SK-N-SH treated with all-trans-retinoic acid at 6 μM for 48 hours (cell line): ENCODE data around the gene KNDC1.

Source experiments
- ATAC-seq: fragments of 200-7000 bp; cut with Tn5 transposase; 3 replicates; pipeline ENCODE4 v1.9.1; 2020; ENCODE audit warnings: mild to moderate bottlenecking, moderate library complexity
- ARNTL ChIP-seq: fragments of 450-650 bp; formaldehyde crosslinking; IDR thresholded peaks from 2 replicates; pipeline ENCODE4 v1.5.0; 2020; ENCODE audit warnings: low read depth, mild to moderate bottlenecking, moderate library complexity, borderline replicate concordance
- BACH2 ChIP-seq: fragments of 250-450 bp; sonication (Bioruptor Pico); IDR thresholded peaks from 2 replicates; pipeline ENCODE4 v1.9.0; 2021; ENCODE audit warnings: mild to moderate bottlenecking, borderline replicate concordance
- CSDC2 ChIP-seq: fragments of 250-450 bp; sonication (Bioruptor Pico); IDR thresholded peaks from 2 replicates; pipeline ENCODE4 v1.5.0; 2020; ENCODE audit warnings: mild to moderate bottlenecking, moderate library complexity
- ESRRG ChIP-seq: fragments of 250-450 bp; sonication (Bioruptor Pico); IDR thresholded peaks from 2 replicates; pipeline ENCODE4 v1.6.1; 2021; ENCODE audit warnings: mild to moderate bottlenecking
- GLIS3 ChIP-seq: fragments of 250-450 bp; sonication (Bioruptor Pico); IDR thresholded peaks from 2 replicates; pipeline ENCODE4 v1.5.0; 2020; ENCODE audit warnings: mild to moderate bottlenecking, moderate library complexity
- ISL1 ChIP-seq: fragments of 250-450 bp; sonication (Bioruptor Pico); IDR thresholded peaks from 2 replicates; pipeline ENCODE4 v2.1.2; 2022; ENCODE audit warnings: mild to moderate bottlenecking, moderate library complexity
- PPARA ChIP-seq: fragments of 250-450 bp; sonication (Bioruptor Pico); IDR thresholded peaks from 2 replicates; pipeline ENCODE4 v1.5.0; 2020; ENCODE audit warnings: mild to moderate bottlenecking, borderline replicate concordance
- RARB ChIP-seq: fragments of 250-450 bp; sonication (Bioruptor Pico); IDR thresholded peaks from 2 replicates; pipeline ENCODE4 v1.8.0; 2021; ENCODE audit warnings: mild to moderate bottlenecking, moderate library complexity
- SNAI2 ChIP-seq: fragments of 250-450 bp; sonication (Bioruptor Pico); IDR thresholded peaks from 2 replicates; pipeline ENCODE4 v1.5.0; 2020; ENCODE audit warnings: mild to moderate bottlenecking, moderate library complexity
- TCF4 ChIP-seq: fragments of 250-450 bp; sonication (Bioruptor Pico); IDR thresholded peaks from 2 replicates; pipeline ENCODE4 v1.8.0; 2021; ENCODE audit warnings: mild to moderate bottlenecking, moderate library complexity, borderline replicate concordance
- TOX ChIP-seq: fragments of 250-450 bp; sonication (Bioruptor Pico); IDR thresholded peaks from 2 replicates; pipeline ENCODE4 v1.8.0; 2021; ENCODE audit warnings: mild to moderate bottlenecking, moderate library complexity, borderline replicate concordance
- ZC3H10 ChIP-seq: fragments of 250-450 bp; sonication (Bioruptor Pico); IDR thresholded peaks from 2 replicates; pipeline ENCODE4 v1.5.1; 2021; ENCODE audit warnings: mild to moderate bottlenecking, moderate library complexity
- ZFP3 ChIP-seq: fragments of 250-450 bp; sonication (Bioruptor Pico); IDR thresholded peaks from 2 replicates; pipeline ENCODE4 v1.5.0; 2020; ENCODE audit warnings: mild to moderate bottlenecking, moderate library complexity
- ZFP30 ChIP-seq: fragments of 450-650 bp; formaldehyde crosslinking; IDR thresholded peaks from 2 replicates; pipeline ENCODE4 v1.5.0; 2022; ENCODE audit warnings: mild to moderate bottlenecking, moderate library complexity
- ZNF565 ChIP-seq: fragments of 450-650 bp; formaldehyde crosslinking; conservative IDR thresholded peaks from 2 replicates; pipeline ENCODE4 v1.5.0; 2020; ENCODE audit warnings: low read depth, mild to moderate bottlenecking, moderate library complexity
- ZNF70 ChIP-seq: fragments of 450-650 bp; formaldehyde crosslinking; IDR thresholded peaks from 2 replicates; pipeline ENCODE4 v1.5.0; 2020; ENCODE audit warnings: mild to moderate bottlenecking, moderate library complexity
- ZNF8 ChIP-seq: fragments of 450-650 bp; formaldehyde crosslinking; IDR thresholded peaks from 2 replicates; pipeline ENCODE4 v1.5.0; 2020; ENCODE audit warnings: mild to moderate bottlenecking, moderate library complexity
- TF ChIP-seq, protein P1 (sequence below): fragments of 250-450 bp; sonication (Bioruptor Pico); IDR thresholded peaks from 2 replicates; pipeline ENCODE4 v1.5.1; 2021; ENCODE audit warnings: mild to moderate bottlenecking, moderate library complexity
- TF ChIP-seq, protein P2 (sequence below): fragments of 250-450 bp; sonication (Bioruptor Pico); IDR thresholded peaks from 2 replicates; pipeline ENCODE4 v1.8.0; 2020; ENCODE audit warnings: mild to moderate bottlenecking, moderate library complexity, borderline replicate concordance
- TF ChIP-seq, protein P3 (sequence below): fragments of 250-450 bp; sonication (Bioruptor Pico); IDR thresholded peaks from 2 replicates; pipeline ENCODE4 v1.8.0; 2021; ENCODE audit warnings: low read depth, mild to moderate bottlenecking, moderate library complexity, borderline replicate concordance

The KNDC1 gene

DNA sequence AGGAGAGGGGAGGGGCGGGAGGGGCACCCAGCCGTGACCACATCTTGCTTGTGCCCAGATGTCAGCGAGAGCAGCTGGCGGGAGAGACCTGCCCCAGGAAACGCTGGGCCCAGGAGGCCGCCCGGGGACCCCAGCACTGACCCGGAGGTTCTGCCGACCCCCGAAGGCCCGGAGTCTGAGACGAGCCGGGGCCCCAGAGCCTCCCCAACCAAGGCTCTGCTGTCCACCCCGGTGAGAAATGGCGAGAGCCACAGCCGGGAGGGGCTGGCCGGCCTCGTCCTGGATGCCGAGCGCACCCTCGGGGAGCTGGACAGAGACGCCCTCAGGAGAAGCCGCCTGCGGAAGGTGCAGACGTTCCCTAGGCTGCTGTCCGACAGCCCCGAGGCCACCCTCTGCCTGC, 25.9 kb downstream of the KNDC1 start:
- no peak for TF ChIP-seq RARB
- TF ChIP-seq ISL1 (CRISPR knock-in tag) = no peak
- TF ChIP-seq, protein P1, sequence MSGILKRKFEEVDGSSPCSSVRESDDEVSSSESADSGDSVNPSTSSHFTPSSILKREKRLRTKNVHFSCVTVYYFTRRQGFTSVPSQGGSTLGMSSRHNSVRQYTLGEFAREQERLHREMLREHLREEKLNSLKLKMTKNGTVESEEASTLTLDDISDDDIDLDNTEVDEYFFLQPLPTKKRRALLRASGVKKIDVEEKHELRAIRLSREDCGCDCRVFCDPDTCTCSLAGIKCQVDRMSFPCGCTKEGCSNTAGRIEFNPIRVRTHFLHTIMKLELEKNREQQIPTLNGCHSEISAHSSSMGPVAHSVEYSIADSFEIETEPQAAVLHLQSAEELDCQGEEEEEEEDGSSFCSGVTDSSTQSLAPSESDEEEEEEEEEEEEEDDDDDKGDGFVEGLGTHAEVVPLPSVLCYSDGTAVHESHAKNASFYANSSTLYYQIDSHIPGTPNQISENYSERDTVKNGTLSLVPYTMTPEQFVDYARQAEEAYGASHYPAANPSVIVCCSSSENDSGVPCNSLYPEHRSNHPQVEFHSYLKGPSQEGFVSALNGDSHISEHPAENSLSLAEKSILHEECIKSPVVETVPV = no peak
- TF ChIP-seq ESRRG (CRISPR knock-in tag) = no peak
- TF ChIP-seq SNAI2 = no peak
- no peak for TF ChIP-seq ZFP30 (CRISPR knock-in tag)
- TF ChIP-seq GLIS3 = no peak
- no peak for TF ChIP-seq PPARA (CRISPR knock-in tag)
- TF ChIP-seq ZNF565 (CRISPR knock-in tag) = no peak
- no peak for TF ChIP-seq TOX (CRISPR knock-in tag)
- TF ChIP-seq CSDC2 (CRISPR knock-in tag) = no peak

DNA sequence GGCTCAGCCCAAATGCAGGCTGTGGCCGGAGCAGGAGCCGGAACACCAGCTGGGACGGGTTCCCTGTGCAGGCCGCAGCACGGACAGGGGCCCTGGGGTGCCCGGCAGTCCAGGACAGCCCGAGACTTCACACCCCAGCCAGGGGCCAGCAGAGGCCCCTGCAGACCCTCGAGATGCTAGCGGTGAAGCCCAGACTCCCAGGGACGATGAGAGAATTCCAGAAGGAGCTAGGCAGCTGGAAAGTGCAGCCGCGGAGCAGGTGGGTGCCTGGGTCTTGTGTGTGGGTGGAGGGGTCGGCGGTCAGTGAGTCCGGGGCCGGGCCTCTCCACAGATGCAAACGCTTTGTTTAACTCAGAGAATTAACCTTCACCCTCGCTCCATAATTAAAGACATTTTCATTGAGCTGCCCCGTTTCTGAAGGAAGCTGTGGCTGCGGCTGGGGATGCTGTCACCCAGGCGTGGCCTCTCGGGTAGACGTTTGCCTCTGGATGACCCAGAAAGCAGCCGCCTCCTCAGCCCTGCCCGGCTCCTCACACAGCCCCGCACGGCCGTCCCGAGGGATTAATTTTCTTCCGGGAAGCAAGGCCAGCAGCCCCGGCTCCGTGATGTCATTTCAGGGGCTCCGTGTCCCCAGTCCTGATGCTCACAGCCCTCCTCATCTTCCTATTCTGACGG, 26.5 kb downstream of the KNDC1 start:
- no peak for ATAC-seq
- no peak for TF ChIP-seq SNAI2
- TF ChIP-seq PPARA (CRISPR knock-in tag) = no peak
- TF ChIP-seq ISL1 (CRISPR knock-in tag) = no peak
- TF ChIP-seq, protein P2, sequence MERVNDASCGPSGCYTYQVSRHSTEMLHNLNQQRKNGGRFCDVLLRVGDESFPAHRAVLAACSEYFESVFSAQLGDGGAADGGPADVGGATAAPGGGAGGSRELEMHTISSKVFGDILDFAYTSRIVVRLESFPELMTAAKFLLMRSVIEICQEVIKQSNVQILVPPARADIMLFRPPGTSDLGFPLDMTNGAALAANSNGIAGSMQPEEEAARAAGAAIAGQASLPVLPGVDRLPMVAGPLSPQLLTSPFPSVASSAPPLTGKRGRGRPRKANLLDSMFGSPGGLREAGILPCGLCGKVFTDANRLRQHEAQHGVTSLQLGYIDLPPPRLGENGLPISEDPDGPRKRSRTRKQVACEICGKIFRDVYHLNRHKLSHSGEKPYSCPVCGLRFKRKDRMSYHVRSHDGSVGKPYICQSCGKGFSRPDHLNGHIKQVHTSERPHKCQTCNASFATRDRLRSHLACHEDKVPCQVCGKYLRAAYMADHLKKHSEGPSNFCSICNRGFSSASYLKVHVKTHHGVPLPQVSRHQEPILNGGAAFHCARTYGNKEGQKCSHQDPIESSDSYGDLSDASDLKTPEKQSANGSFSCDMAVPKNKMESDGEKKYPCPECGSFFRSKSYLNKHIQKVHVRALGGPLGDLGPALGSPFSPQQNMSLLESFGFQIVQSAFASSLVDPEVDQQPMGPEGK = no peak
- TF ChIP-seq ZC3H10 (CRISPR knock-in tag) = no peak
- no peak for TF ChIP-seq ZNF8 (CRISPR knock-in tag)
- TF ChIP-seq ZNF565 (CRISPR knock-in tag) = no peak
- no peak for TF ChIP-seq ZNF70 (CRISPR knock-in tag)
- no peak for TF ChIP-seq ESRRG (CRISPR knock-in tag)

More for the DNA sequence above, 25.9 kb downstream of the KNDC1 start:
- ATAC-seq = no peak

DNA sequence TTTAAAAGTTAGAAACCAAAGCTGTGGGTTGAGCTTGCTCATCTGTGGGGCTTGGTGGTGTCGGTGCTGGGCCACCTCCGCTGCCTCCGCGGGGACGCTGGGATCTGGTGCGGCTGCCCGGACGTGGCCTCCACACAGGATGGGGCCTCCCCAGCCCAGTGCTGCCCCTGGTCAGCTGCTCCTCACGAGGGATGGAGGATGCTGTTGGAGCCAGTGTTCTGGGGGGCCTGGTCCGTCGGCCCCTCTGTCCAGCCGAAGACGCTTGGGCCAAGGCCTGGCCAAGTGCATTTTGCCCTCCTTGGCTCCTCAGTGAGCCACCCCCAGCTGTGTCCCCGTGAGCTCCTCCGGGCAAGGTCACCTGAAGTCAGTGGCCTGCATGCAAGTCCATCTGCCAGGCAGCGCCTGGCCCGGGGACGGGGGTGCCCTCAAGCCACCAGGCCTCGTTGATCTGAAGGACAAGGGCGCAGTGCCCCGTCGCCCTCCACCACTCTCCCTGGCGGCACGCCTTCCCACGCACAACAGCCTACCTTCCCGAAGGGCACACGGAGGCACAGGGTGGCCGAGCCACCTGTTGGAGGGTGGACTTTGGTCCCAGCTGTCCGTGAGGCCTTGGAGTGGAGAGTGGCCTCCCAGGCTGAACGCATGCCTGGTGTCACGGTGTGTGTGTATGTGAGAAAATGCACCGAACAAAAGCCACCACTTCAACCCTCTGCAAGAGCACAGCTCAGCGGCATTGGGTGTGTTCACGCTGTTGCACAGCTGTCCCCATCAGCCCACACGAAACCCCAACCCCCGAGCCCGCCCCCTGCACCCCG, 27.3 kb downstream of the KNDC1 start:
- TF ChIP-seq BACH2 = no peak
- TF ChIP-seq ZC3H10 (CRISPR knock-in tag) = no peak
- no peak for TF ChIP-seq ARNTL
- TF ChIP-seq ZNF565 (CRISPR knock-in tag) = no peak
- TF ChIP-seq, protein P3, sequence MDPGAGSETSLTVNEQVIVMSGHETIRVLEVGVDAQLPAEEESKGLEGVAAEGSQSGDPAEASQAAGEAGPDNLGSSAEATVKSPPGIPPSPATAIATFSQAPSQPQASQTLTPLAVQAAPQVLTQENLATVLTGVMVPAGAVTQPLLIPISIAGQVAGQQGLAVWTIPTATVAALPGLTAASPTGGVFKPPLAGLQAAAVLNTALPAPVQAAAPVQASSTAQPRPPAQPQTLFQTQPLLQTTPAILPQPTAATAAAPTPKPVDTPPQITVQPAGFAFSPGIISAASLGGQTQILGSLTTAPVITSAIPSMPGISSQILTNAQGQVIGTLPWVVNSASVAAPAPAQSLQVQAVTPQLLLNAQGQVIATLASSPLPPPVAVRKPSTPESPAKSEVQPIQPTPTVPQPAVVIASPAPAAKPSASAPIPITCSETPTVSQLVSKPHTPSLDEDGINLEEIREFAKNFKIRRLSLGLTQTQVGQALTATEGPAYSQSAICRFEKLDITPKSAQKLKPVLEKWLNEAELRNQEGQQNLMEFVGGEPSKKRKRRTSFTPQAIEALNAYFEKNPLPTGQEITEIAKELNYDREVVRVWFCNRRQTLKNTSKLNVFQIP (CRISPR knock-in tag) = no peak
- no peak for ATAC-seq

DNA sequence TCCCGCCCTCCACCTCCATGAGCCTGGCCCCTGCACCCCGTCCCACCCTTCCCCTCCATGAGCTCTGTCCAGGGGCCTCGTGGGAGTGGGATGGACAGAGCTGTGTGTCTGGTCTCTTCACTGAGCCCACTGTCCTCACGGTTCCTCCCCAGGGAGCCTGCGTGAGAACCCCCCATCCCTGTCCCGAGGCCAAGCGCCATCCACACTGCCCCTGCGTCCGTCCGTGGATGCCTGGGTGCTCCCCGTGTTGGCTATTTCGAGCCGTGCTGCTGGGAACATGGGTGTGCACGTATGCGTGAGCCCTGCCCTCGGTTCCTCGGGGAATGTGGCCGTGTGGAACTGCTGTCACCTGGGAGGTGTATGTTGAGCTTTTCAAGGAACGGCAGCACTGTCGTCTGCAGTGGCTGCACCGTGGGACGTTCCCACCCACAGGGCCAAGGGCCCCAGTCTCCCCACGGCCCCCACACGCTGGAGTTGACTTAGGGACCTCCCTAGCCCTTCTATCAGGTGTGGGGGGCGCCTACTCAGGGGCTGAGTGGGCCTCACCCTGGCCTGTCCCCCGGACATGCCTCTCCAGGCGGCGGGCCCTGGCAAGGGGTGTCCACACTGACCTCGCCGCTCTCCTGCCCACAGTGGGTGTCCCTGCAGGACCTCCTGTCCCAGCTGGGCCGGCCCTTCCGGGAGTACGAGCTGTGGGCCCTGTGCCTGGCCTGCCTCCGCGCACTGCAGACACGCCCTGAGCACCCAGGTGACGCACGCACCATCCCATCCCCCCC, 28.1 kb downstream of the KNDC1 start:
- no peak for TF ChIP-seq TOX (CRISPR knock-in tag)
- TF ChIP-seq ESRRG (CRISPR knock-in tag) = no peak
- no peak for ATAC-seq

DNA sequence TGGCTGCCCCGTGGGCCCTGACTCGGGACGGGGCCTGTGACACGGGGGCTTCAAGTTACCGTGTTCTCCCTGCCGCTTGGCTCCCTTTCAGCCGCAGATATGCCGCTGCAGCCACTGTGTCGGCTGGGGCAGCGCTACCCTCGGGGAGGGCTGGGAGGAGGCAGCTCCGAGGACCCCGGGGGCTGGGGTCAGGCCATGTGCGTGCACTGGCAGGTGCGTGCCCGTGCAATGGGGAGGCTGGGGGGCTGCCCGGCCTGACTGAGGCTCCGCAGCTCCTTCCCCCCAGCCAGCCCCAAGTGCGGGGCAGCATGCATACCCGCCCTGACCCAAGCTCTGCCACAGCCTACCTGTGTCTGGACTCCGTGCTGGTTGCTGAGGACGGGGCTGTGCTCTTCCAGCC, 29.2 kb downstream of the KNDC1 start:
- no peak for ATAC-seq
- TF ChIP-seq ZFP3 (CRISPR knock-in tag) (no peak), TCF4 (CRISPR knock-in tag) (no peak), SNAI2 (no peak), ARNTL (no peak), BACH2 (no peak), PPARA (CRISPR knock-in tag) (no peak), TOX (CRISPR knock-in tag) (no peak), ZNF8 (CRISPR knock-in tag) (no peak)
- TF ChIP-seq, protein P2 = no peak
